Neural progenitor cell (in vitro differentiated cells): ENCODE measurements around the gene SNRPB2. TPM values are rescaled to one million over a fixed set of nuclear protein-coding genes. Genes with fewer than 3 reads are reported as not detected.

Source experiments
- DNase-seq: peaks from one replicate; pipeline ENCODE4 v3.0.0-alpha.2; 2016; ENCODE audit warnings: low spot score
- H2AFZ ChIP-seq: fragments of 200-600 bp; sonication (generic); replicated peaks from 2 replicates; pipeline ENCODE4 v1.6.1; 2016; ENCODE audit warnings: antibody characterized with exemption
- H3F3A ChIP-seq: fragments of 200-600 bp; sonication (generic); 2 replicates; pipeline ENCODE4 v1.6.1; 2016; ENCODE audit warnings: antibody characterized with exemption, low read depth
- H3K27ac ChIP-seq: fragments of 200-600 bp; sonication (generic); 2 replicates; pipeline ENCODE4 v1.5.1; 2016; ENCODE audit warnings: mild to moderate bottlenecking
- H3K27me3 ChIP-seq: fragments of 200-600 bp; sonication (generic); 2 replicates; pipeline ENCODE4 v1.6.1; 2016; ENCODE audit warnings: mild to moderate bottlenecking, moderate library complexity
- H3K36me3 ChIP-seq: fragments of 200-600 bp; sonication (generic); 2 replicates; pipeline ENCODE4 v1.5.1; 2016
- H3K4me1 ChIP-seq: fragments of 200-600 bp; sonication (generic); 2 replicates; pipeline ENCODE4 v1.6.1; 2016; ENCODE audit warnings: mixed run types
- H3K4me2 ChIP-seq: fragments of 200-600 bp; sonication (generic); 2 replicates; pipeline ENCODE4 v1.6.1; 2016
- H3K4me3 ChIP-seq: fragments of 200-600 bp; sonication (generic); 2 replicates; pipeline ENCODE4 v1.5.1; 2016
- H3K79me2 ChIP-seq: fragments of 200-600 bp; sonication (generic); 2 replicates; pipeline ENCODE4 v1.6.1; 2016; ENCODE audit warnings: low read depth
- H3K9ac ChIP-seq: fragments of 200-600 bp; sonication (generic); 2 replicates; pipeline ENCODE4 v1.6.1; 2016
- H3K9me3 ChIP-seq: fragments of 200-600 bp; sonication (generic); 2 replicates; pipeline ENCODE4 v1.5.1; 2016; ENCODE audit warnings: low read depth
- H4K20me1 ChIP-seq: fragments of 200-600 bp; sonication (generic); 2 replicates; pipeline ENCODE4 v1.6.1; 2016; ENCODE audit warnings: low read depth
- H3K27ac Mint-ChIP-seq: 3 replicates; pipeline ENCODE4 v1.8.0; 2021; ENCODE audit warnings: mixed read lengths
- H3K27me3 Mint-ChIP-seq: 2 replicates; pipeline ENCODE4 v1.8.0; 2022; ENCODE audit warnings: low read depth, mild to moderate bottlenecking, inconsistent platforms, moderate library complexity, mixed read lengths; ENCODE audit not compliant: insufficient read depth
- H3K36me3 Mint-ChIP-seq: 3 replicates; pipeline ENCODE4 v1.8.0; 2021; ENCODE audit warnings: mixed read lengths
- H3K4me1 Mint-ChIP-seq: 3 replicates; pipeline ENCODE4 v1.8.0; 2021; ENCODE audit warnings: mixed read lengths
- H3K4me3 Mint-ChIP-seq: 3 replicates; pipeline ENCODE4 v1.8.0; 2021; ENCODE audit warnings: mild to moderate bottlenecking, moderate library complexity, mixed read lengths
- H3K9me3 Mint-ChIP-seq: 3 replicates; pipeline ENCODE4 v1.8.0; 2020; ENCODE audit warnings: mixed read lengths
- EZH2 ChIP-seq: fragments of 200-600 bp; sonication (generic); IDR thresholded peaks from 2 replicates; pipeline ENCODE4 v1.6.1; 2017; ENCODE audit warnings: antibody characterized with exemption, mild to moderate bottlenecking, moderate library complexity
- EZH2phosphoT487 ChIP-seq: fragments of 200-600 bp; sonication (generic); IDR thresholded peaks from 2 replicates; pipeline ENCODE4 v1.6.1; 2017; ENCODE audit warnings: antibody characterized with exemption
- total RNA-seq: library from RNA; depleted of rRNA; stranded (reverse); fragments of >200 nt; gene quantifications from 2 replicates; pipeline ENCODE4 v1.2.3, GENCODE V29; 2015; ENCODE audit warnings: low replicate concordance
- TF ChIP-seq, protein P1 (sequence below): fragments of 200-600 bp; sonication (generic); IDR thresholded peaks from 2 replicates; pipeline ENCODE4 v1.5.1; 2017; ENCODE audit warnings: antibody characterized with exemption, mild to moderate bottlenecking

SNRPB2 gene
- total RNA-seq, result 83.1 and 104 TPM in 2 replicates

DNA sequence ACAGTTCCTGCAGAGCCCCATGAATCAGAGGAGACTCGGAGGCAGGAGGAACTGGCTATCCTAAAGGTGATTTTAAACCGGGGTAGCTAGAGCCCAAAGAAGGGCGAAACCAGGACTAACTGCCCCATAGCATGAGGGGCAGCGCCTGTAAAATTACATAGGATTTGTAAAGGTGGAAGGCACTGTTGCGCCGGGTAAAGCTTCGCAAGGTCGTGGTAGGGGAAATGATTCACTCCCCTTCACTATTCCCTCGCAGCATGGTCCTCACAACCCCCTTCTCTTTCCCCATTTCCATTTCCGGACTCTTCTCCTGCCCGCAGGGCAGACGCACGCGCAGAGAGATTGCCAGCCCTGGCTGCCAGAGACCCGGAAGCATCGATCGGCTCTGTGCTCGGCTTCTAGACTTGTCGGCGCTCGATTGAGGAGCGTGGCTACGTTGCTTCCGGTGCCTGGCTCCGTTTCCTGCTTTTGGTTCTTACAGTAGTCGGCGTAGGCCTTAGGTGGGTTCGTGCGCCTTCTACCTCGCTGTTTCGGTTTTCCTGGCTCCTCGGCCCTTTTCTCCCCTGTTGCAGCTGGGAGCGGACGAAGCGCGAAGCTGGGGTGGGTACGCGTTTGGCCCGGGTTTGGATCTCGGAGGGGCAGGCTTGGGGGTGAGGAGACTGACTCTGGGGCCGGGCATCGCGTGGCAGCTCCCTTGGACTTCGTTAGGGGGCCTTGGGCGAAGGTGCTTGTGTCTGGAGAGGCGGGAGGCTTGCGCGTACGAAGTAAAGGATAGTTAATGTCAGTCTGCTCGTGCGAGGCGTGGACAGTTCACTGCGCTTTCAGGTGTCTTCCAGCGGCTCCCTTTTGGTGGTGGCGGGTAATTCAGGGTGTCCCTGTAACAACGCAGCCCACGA lies at the start of gene SNRPB2:
Gene SNRPB2, plus strand, starts transcription at position 462 of the 896 bp plus-strand sequence. CDS start 1,677 bp downstream, outside the sequence.
- H3K27ac Mint-ChIP-seq, result peak within 1 kb of the TSS; percentile 99
- Histone ChIP-seq H3K9ac (peak within 1 kb of the TSS; percentile 85), H3K27ac (no peak within 1 kb of the TSS), H3K79me2 (peaks cover 44% of the 10 kb centered on the region), H3K4me2 (peak within 1 kb of the TSS; percentile 98), H3K4me3 (peak within 1 kb of the TSS; percentile 88), H4K20me1 (peaks cover 14% of the 10 kb centered on the region), H3F3A (no peaks in the 10 kb centered on the region), H3K36me3 (no peaks in the 10 kb centered on the region), H3K4me1 (peaks cover 7% of the 10 kb centered on the region), H3K27me3 (peaks cover 40% of the 10 kb centered on the region), H3K9me3 (no peaks in the 10 kb centered on the region), H2AFZ (peak within 1 kb of the TSS; percentile 93)
- peaks cover 19% of the 10 kb centered on the region for H3K4me1 Mint-ChIP-seq
- DNase-seq, result peak; percentile 95
- H3K27me3 Mint-ChIP-seq, result peaks cover 2% of the 10 kb centered on the region
- peaks cover 12% of the 10 kb centered on the region for H3K36me3 Mint-ChIP-seq
- H3K4me3 Mint-ChIP-seq, result peak within 1 kb of the TSS; percentile 100
- TF ChIP-seq EZH2phosphoT487 (no peak), EZH2 (peak; percentile 75)
- TF ChIP-seq, protein P1, sequence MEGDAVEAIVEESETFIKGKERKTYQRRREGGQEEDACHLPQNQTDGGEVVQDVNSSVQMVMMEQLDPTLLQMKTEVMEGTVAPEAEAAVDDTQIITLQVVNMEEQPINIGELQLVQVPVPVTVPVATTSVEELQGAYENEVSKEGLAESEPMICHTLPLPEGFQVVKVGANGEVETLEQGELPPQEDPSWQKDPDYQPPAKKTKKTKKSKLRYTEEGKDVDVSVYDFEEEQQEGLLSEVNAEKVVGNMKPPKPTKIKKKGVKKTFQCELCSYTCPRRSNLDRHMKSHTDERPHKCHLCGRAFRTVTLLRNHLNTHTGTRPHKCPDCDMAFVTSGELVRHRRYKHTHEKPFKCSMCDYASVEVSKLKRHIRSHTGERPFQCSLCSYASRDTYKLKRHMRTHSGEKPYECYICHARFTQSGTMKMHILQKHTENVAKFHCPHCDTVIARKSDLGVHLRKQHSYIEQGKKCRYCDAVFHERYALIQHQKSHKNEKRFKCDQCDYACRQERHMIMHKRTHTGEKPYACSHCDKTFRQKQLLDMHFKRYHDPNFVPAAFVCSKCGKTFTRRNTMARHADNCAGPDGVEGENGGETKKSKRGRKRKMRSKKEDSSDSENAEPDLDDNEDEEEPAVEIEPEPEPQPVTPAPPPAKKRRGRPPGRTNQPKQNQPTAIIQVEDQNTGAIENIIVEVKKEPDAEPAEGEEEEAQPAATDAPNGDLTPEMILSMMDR, result peak; percentile 9
- peaks cover 6% of the 10 kb centered on the region for H3K9me3 Mint-ChIP-seq

DNA sequence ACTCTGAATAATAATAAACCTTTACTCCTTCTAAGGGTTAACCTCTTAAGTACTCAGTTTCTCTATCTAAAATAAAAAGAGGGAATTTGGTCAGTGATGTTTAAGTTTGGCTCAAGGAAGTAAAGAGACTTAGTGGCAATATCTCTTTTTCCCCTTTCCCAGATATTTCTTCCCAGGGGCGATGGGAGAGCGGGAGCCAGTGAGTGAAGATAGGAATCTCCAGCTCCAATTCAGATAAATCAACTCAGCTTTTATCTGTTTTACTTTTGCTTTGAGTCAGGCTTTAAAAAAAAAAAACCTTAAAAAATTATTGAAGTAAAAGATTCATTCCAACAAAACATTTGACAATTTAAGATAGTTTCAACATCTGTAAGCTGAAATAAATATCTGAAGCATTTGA lies 45.4 kb upstream of the SNRPB2 start:
- Histone ChIP-seq H3K4me1 (no peaks in the 10 kb centered on the region), H3K9me3 (no peaks in the 10 kb centered on the region), H3K4me3 (no peak overlapping the region), H3K36me3 (no peaks in the 10 kb centered on the region), H3K79me2 (no peaks in the 10 kb centered on the region), H3K27me3 (no peaks in the 10 kb centered on the region), H3K27ac (no peak overlapping the region), H2AFZ (no peak overlapping the region), H3K4me2 (no peak overlapping the region), H3K9ac (no peak overlapping the region), H4K20me1 (no peaks in the 10 kb centered on the region), H3F3A (no peaks in the 10 kb centered on the region)
- no peaks in the 10 kb centered on the region for H3K36me3 Mint-ChIP-seq
- no peaks in the 10 kb centered on the region for H3K9me3 Mint-ChIP-seq
- DNase-seq, result no peak
- TF ChIP-seq, protein P1, result no peak
- no peak for TF ChIP-seq EZH2
- no peak for TF ChIP-seq EZH2phosphoT487
- no peak overlapping the region for H3K4me3 Mint-ChIP-seq
- H3K4me1 Mint-ChIP-seq, result peaks cover 2% of the 10 kb centered on the region
- H3K27ac Mint-ChIP-seq, result no peak overlapping the region
- H3K27me3 Mint-ChIP-seq, result peaks cover 3% of the 10 kb centered on the region

DNA sequence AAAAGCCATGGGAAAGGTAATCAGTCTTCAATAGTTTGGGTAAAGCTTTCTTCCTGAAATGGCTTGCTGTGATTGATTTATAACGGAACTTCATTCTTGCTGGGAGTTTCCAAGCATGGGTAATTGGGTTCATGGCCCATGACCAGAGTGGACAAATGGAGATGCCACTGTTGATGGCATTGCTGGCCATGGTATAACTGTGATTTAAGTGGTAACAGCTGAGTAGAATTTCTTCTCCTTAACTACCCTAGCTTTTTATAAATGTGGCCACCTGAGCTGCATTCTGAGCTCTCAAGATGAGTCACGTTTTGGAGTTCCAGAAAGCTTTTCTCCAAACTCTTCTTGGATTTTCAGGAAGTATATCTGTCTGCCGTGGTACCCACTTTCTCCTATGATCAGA lies 39.9 kb upstream of the SNRPB2 start:
- Mint-ChIP-seq H3K9me3 (no peaks in the 10 kb centered on the region), H3K4me1 (peaks cover 3% of the 10 kb centered on the region), H3K27ac (no peak overlapping the region), H3K27me3 (peaks cover 2% of the 10 kb centered on the region), H3K36me3 (no peaks in the 10 kb centered on the region), H3K4me3 (no peak overlapping the region)
- H3K4me2 ChIP-seq, result no peak overlapping the region
- no peaks in the 10 kb centered on the region for H3K36me3 ChIP-seq
- no peaks in the 10 kb centered on the region for H4K20me1 ChIP-seq
- H3K27ac ChIP-seq, result no peak overlapping the region
- no peak overlapping the region for H3K4me3 ChIP-seq
- H3K27me3 ChIP-seq, result no peaks in the 10 kb centered on the region
- no peak overlapping the region for H3K9ac ChIP-seq
- H3K4me1 ChIP-seq, result no peaks in the 10 kb centered on the region
- TF ChIP-seq, protein P1, result no peak
- no peak for TF ChIP-seq EZH2
- no peak for TF ChIP-seq EZH2phosphoT487
- H2AFZ ChIP-seq, result no peak overlapping the region
- no peaks in the 10 kb centered on the region for H3F3A ChIP-seq
- no peaks in the 10 kb centered on the region for H3K79me2 ChIP-seq
- no peaks in the 10 kb centered on the region for H3K9me3 ChIP-seq
- DNase-seq, result no peak
